Endothelial cell of umbilical vein (primary cell): ENCODE measurements around the gene PLXDC1. TPM values are rescaled to one million over a fixed set of nuclear protein-coding genes. Genes with fewer than 3 reads are reported as not detected.

ENCODE experiments used
- BruUV-seq: library from RNA; stranded (reverse); fragments of 400-500 nt; replicated peaks from 2 replicates; lab custom pipeline; 2021; lab: Mats Ljungman, UMichigan
- CTCF ChIA-PET: fragments of 300-600, 350-600 bp; sonication (Branson Sonifier 250); formaldehyde crosslinking; loops from one replicate; lab custom pipeline; 2021; ENCODE audit warnings: antibody characterized with exemption, inconsistent platforms; lab: Charles Lee
- POLR2A ChIA-PET: fragments of 300-600, 350-600 bp; sonication (Branson Sonifier 250); formaldehyde crosslinking; loops from one replicate; lab custom pipeline; 2021; ENCODE audit warnings: antibody characterized with exemption, inconsistent platforms; lab: Charles Lee
- DNase-seq: peaks from one replicate; pipeline ENCODE4 v3.0.0-alpha.2; 2011; ENCODE audit warnings: low read depth, low spot score
- FAIRE-seq: peaks from 2 replicates; lab custom pipeline; 2011; peaks lifted over from hg19 to GRCh38; lab: Jason Lieb, UNC
- H2AFZ ChIP-seq: 2 replicates; pipeline ENCODE4 v1.6.0; 2012; ENCODE audit warnings: low read depth, low read length, control low read depth, inconsistent platforms
- H3K27ac ChIP-seq: 2 replicates; pipeline ENCODE4 v1.5.1; 2011; ENCODE audit warnings: low read depth, mild to moderate bottlenecking, control low read depth, low read length, moderate library complexity; ENCODE audit not compliant: insufficient read depth
- H3K27me3 ChIP-seq, 2 experiments: 2 replicates each; pipeline versions ENCODE4 v1.6.0 to v1.6.1; 2011; ENCODE audit warnings: low read length in 2 of 2, mixed read lengths in 1 of 2; ENCODE audit not compliant: control insufficient read depth in 2 of 2, insufficient read depth in 2 of 2
- H3K36me3 ChIP-seq, 2 experiments: 2 replicates in 1 of 2; 3 replicates in 1 of 2; pipeline ENCODE4 v1.5.1; 2011; ENCODE audit warnings: low read length in 2 of 2, mild to moderate bottlenecking in 1 of 2, moderate library complexity in 1 of 2; ENCODE audit not compliant: control insufficient read depth in 2 of 2, insufficient read depth in 2 of 2; ENCODE audit errors: extremely low read depth in 1 of 2
- H3K4me1 ChIP-seq: 3 replicates; pipeline ENCODE4 v1.5.1; 2011; ENCODE audit warnings: mild to moderate bottlenecking, low read length; ENCODE audit not compliant: control insufficient read depth, insufficient read depth; ENCODE audit errors: extremely low read depth
- H3K4me2 ChIP-seq: 2 replicates; pipeline ENCODE4 v1.6.1; 2011; ENCODE audit warnings: low read length, control low read depth, mixed read lengths; ENCODE audit not compliant: insufficient read depth
- H3K4me3 ChIP-seq, 3 experiments: fragments of 200-600 bp in 1 of 3; sonication (generic), shearing (Covaris generic) in 1 of 3; replicated peaks in 1 of 3; 2 replicates each; pipeline ENCODE4 v1.5.1; 2011 to 2016; ENCODE audit warnings: control low read depth in 3 of 3, low read length in 3 of 3, mild to moderate bottlenecking in 2 of 3, inconsistent platforms in 1 of 3, low read depth in 1 of 3, moderate library complexity in 1 of 3; ENCODE audit not compliant: insufficient read depth in 1 of 3
- H3K79me2 ChIP-seq: 2 replicates; pipeline ENCODE4 v1.6.0; 2012; ENCODE audit warnings: low read length, inconsistent platforms; ENCODE audit not compliant: control insufficient read depth, insufficient read depth
- H3K9ac ChIP-seq: replicated peaks from 2 replicates; pipeline ENCODE3; 2011; ENCODE audit warnings: low read length, control low read depth; ENCODE audit not compliant: insufficient read depth; ENCODE audit errors: extremely low read depth
- H3K9me1 ChIP-seq: replicated peaks from 3 replicates; pipeline ENCODE4 v1.6.0; 2011; ENCODE audit warnings: mild to moderate bottlenecking, low read length; ENCODE audit not compliant: control insufficient read depth, insufficient read depth; ENCODE audit errors: extremely low read depth
- H3K9me3 ChIP-seq: replicated peaks from 2 replicates; pipeline ENCODE4 v1.5.1; 2012; ENCODE audit warnings: low read length, inconsistent platforms; ENCODE audit not compliant: control insufficient read depth, insufficient read depth
- H4K20me1 ChIP-seq: replicated peaks from 2 replicates; pipeline ENCODE3; 2011; ENCODE audit warnings: mild to moderate bottlenecking, low read length; ENCODE audit not compliant: control insufficient read depth, insufficient read depth; ENCODE audit errors: extremely low read depth
- CTCF ChIP-seq, 2 donors: IDR thresholded peaks; 1 replicate in 1 of 2; 2 replicates in 1 of 2; pipeline ENCODE4 v1.5.1; 2011; ENCODE audit warnings: low read length in 2 of 2, mild to moderate bottlenecking in 2 of 2, moderate library complexity in 2 of 2, control low read depth in 1 of 2, inconsistent platforms in 1 of 2, low read depth in 1 of 2; ENCODE audit not compliant: insufficient read depth in 1 of 2; ENCODE audit errors: extremely low read depth in 1 of 2
- EZH2 ChIP-seq: IDR thresholded peaks from 2 replicates; pipeline ENCODE4 v1.6.1; 2012; ENCODE audit warnings: borderline replicate concordance, low read depth, mild to moderate bottlenecking, moderate library complexity, low read length, inconsistent platforms; ENCODE audit not compliant: severe bottlenecking
- FOS ChIP-seq: IDR thresholded peaks from 2 replicates; pipeline ENCODE4 v1.6.1; 2011; ENCODE audit warnings: mild to moderate bottlenecking, low read length, moderate library complexity, borderline replicate concordance; ENCODE audit not compliant: insufficient read depth
- GATA2 ChIP-seq: IDR thresholded peaks from 2 replicates; pipeline ENCODE4 v1.7.0; 2011; ENCODE audit warnings: low read depth, mild to moderate bottlenecking, moderate library complexity, mixed read lengths, low read length; ENCODE audit not compliant: insufficient read length, insufficient read depth
- JUN ChIP-seq: IDR thresholded peaks from 2 replicates; pipeline ENCODE4 v1.6.1; 2011; ENCODE audit warnings: borderline replicate concordance, low read depth; ENCODE audit not compliant: insufficient read length, insufficient read depth
- MAX ChIP-seq: IDR thresholded peaks from 2 replicates; pipeline ENCODE4 v1.6.1; 2011; ENCODE audit not compliant: insufficient read depth, insufficient read length
- MYC ChIP-seq: IDR thresholded peaks from one replicate; pipeline ENCODE4 v1.6.1; 2011; ENCODE audit warnings: mild to moderate bottlenecking, low read depth, low read length
- POLR2A ChIP-seq: IDR thresholded peaks from 2 replicates; pipeline ENCODE4 v1.6.1; 2012; ENCODE audit warnings: low read depth, mild to moderate bottlenecking, control low read depth, low read length
- POLR2AphosphoS5 ChIP-seq: IDR thresholded peaks from 2 replicates; pipeline ENCODE4 v1.6.1; 2012; ENCODE audit warnings: low read depth, mild to moderate bottlenecking, control low read depth, low read length, moderate library complexity; ENCODE audit not compliant: insufficient read depth
- dilution Hi-C: fragments of 300-500 bp; cut with MboI; formaldehyde crosslinking; loops from one replicate; pipeline ENCODE4 v1.15.0; 2019; ENCODE audit warnings: low sequenced_read_pairs; ENCODE audit not compliant: extremely low pct_ligation_motif_present
- intact Hi-C: fragments of 100-400 bp; cut with micrococcal nuclease; formaldehyde crosslinking; loops from one replicate; pipeline ENCODE4 v1.10.0; 2022
- polyA plus RNA-seq, 4 experiments: library from polyadenylated mRNA; depleted of rRNA in 3 of 4; stranded (reverse) in 3 of 4; unstranded in 1 of 4; fragments of >200 nt; gene quantifications; 2 replicates each; pipeline versions ENCODE4 v1.2.1 to v1.2.3, GENCODE V29; 2011 to 2012; ENCODE audit warnings: missing spikeins in 1 of 4
- total RNA-seq: library from RNA; stranded (reverse); gene quantifications from 2 replicates; pipeline ENCODE4 v1.2.3, GENCODE V29; 2021

The PLXDC1 gene
- total and polyA plus RNA-seq, 2 donors (not counting 3 experiments of a cell fraction or from before 2014, with no cell fraction given) = 0.03 TPM; not detected in 1

- no peak for FAIRE-seq
- intact Hi-C loops = no loop called here
- H2AFZ ChIP-seq = no peak overlapping the region
Observed at GRCh38 chr17:39144416-39144840, 7.0 kb downstream of the PLXDC1 start.

More at GRCh38 chr17:39144416-39144840, 7.0 kb downstream of the PLXDC1 start:
- Histone ChIP-seq H3K27me3 (peaks cover 0 to 8% of the 10 kb centered on the region in 2 experiments), H3K4me1 (no peaks in the 10 kb centered on the region), H3K4me3 (no peak overlapping the region), H3K79me2 (no peaks in the 10 kb centered on the region), H4K20me1 (no peaks in the 10 kb centered on the region), H3K36me3 (no peaks in the 10 kb centered on the region), H3K27ac (no peak overlapping the region), H3K9me1 (no peaks in the 10 kb centered on the region), H3K9ac (no peak overlapping the region), H3K4me2 (no peak overlapping the region), H3K9me3 (no peaks in the 10 kb centered on the region)
- ChIA-PET POLR2A (interaction anchor here (0.5 to 1.2 kb wide), 2 partner anchors 9 kb away, joined by 3 to 6 read pairs; no protein-coding TSS in a partner anchor), CTCF (interaction anchor here (1.1 to 14.1 kb wide), 3 partner anchors 9 to 160 kb away, joined by 3 to 550 read pairs (median 4); no protein-coding TSS in a partner anchor)
- no peak for DNase-seq
- dilution Hi-C loops = no loop called here
- no TSS peak for BruUV-seq
- TF ChIP-seq MAX (no peak), EZH2 (no peak), JUN (no peak), POLR2AphosphoS5 (no peak), POLR2A (no peak), MYC (no peak), CTCF (IDR thresholded peaks at IDR 0.05; ENCODE audit: extremely low read depth in 1 of 2, insufficient read depth in 1 of 2, low read depth in 1 of 2, low read length in 2 of 2) (no peak), FOS (no peak), GATA2 (no peak)
